Measurements from ENCODE around the gene FHIT.

DNA sequence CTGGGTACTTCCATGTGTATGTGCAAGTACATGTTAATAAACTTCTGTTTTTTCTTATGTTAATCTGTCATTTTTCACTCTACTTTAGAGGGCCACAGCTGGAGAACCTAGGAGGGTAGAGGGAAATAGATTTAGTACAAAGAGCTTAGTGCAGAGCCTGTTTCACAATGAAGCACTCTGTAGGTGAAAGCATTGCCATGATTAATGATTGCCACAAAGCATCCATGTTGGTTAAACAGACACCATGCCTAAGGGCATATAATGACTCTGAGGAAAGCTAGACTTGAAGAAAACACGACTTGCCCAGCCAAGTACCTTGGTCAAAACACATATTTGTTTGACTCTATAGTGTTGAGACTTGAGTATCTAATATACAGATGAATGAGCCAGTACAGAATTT lies 338.4 kb downstream of the FHIT start:
- TF ChIP-seq CTCF (conservative IDR thresholded peaks at IDR 0.05; ENCODE audit: low read depth, low read length), result no peak
- no peak for TF ChIP-seq EZH2 (IDR thresholded peaks at IDR 0.05; ENCODE audit: low read length, unreplicated experiment)

Data from PC-3 (cell line).